WTC11 (cell line): ENCODE measurements around the gene ENAH. TPM values are rescaled to one million over a fixed set of nuclear protein-coding genes. Genes with fewer than 3 reads are reported as not detected.

Source experiments
- ATAC-seq: fragments of 200-7000 bp; cut with Tn5 transposase; 2 replicates; pipeline ENCODE4 v1.10.0; 2021; ENCODE audit warnings: mild to moderate bottlenecking, moderate library complexity
- CTCF ChIA-PET: fragments of 300-600 bp; sonication (Branson Sonifier 250); formaldehyde crosslinking; loops from one replicate; lab custom pipeline; 2021; ENCODE audit warnings: antibody characterized with exemption; lab: Charles Lee
- POLR2A ChIA-PET: fragments of 350-600 bp; sonication (Branson Sonifier 250); formaldehyde crosslinking; loops from one replicate; lab custom pipeline; 2021; ENCODE audit warnings: antibody characterized with exemption; lab: Charles Lee
- DNase-seq: peaks from one replicate; pipeline ENCODE4 v3.0.0; 2021; ENCODE audit warnings: low spot score
- H3K27ac Mint-ChIP-seq: 2 replicates; pipeline ENCODE4 v1.8.0; 2021; ENCODE audit warnings: mixed read lengths
- H3K27me3 Mint-ChIP-seq: 2 replicates; pipeline ENCODE4 v1.8.0; 2021; ENCODE audit warnings: low read depth, mild to moderate bottlenecking, moderate library complexity, mixed read lengths
- H3K36me3 Mint-ChIP-seq: 2 replicates; pipeline ENCODE4 v1.8.0; 2021; ENCODE audit warnings: mixed read lengths
- H3K4me1 Mint-ChIP-seq: 2 replicates; pipeline ENCODE4 v1.8.0; 2022; ENCODE audit warnings: mixed read lengths
- H3K4me3 Mint-ChIP-seq: 2 replicates; pipeline ENCODE4 v1.8.0; 2021; ENCODE audit warnings: mild to moderate bottlenecking, moderate library complexity, mixed read lengths
- H3K9me3 Mint-ChIP-seq: 2 replicates; pipeline ENCODE4 v1.8.0; 2021; ENCODE audit warnings: mixed read lengths
- E2F5 ChIP-seq: sonication (generic); formaldehyde crosslinking; IDR thresholded peaks from 2 replicates; pipeline ENCODE4 v1.8.1; 2022; ENCODE audit warnings: mild to moderate bottlenecking, moderate library complexity, missing genetic modification reagents
- ELF4 ChIP-seq: sonication (generic); formaldehyde crosslinking; IDR thresholded peaks from 2 replicates; pipeline ENCODE4 v1.8.1; 2022; ENCODE audit warnings: low read depth, mild to moderate bottlenecking, moderate library complexity, missing genetic modification reagents
- FOXP1 ChIP-seq: sonication (generic); formaldehyde crosslinking; IDR thresholded peaks from 2 replicates; pipeline ENCODE4 v1.8.0; 2022; ENCODE audit warnings: missing genetic modification reagents, mild to moderate bottlenecking, moderate library complexity, borderline replicate concordance
- GABPB1 ChIP-seq: sonication (generic); formaldehyde crosslinking; IDR thresholded peaks from 2 replicates; pipeline ENCODE4 v1.8.1; 2023; ENCODE audit warnings: mild to moderate bottlenecking, missing genetic modification reagents
- GTF2I ChIP-seq: fragments of 250-450 bp; sonication (Bioruptor Pico); conservative IDR thresholded peaks from 2 replicates; pipeline ENCODE4 v1.4.0; 2021; ENCODE audit warnings: mild to moderate bottlenecking
- HMGXB4 ChIP-seq: sonication (generic); formaldehyde crosslinking; IDR thresholded peaks from 2 replicates; pipeline ENCODE4 v1.8.1; 2023; ENCODE audit warnings: mild to moderate bottlenecking, moderate library complexity, missing genetic modification reagents
- IRF1 ChIP-seq: sonication (generic); formaldehyde crosslinking; IDR thresholded peaks from 2 replicates; pipeline ENCODE4 v1.8.0; 2023; ENCODE audit warnings: missing genetic modification reagents
- PREB ChIP-seq: sonication (generic); formaldehyde crosslinking; IDR thresholded peaks from 2 replicates; pipeline ENCODE4 v1.8.1; 2022; ENCODE audit warnings: mild to moderate bottlenecking, missing genetic modification reagents, moderate library complexity, borderline replicate concordance
- PRRX2 ChIP-seq: fragments of 250-450 bp; sonication (Bioruptor Pico); IDR thresholded peaks from 2 replicates; pipeline ENCODE4 v1.8.0; 2021; ENCODE audit warnings: mild to moderate bottlenecking
- SMAD3 ChIP-seq: sonication (generic); formaldehyde crosslinking; IDR thresholded peaks from 2 replicates; pipeline ENCODE4 v1.8.0; 2022; ENCODE audit warnings: missing genetic modification reagents, mild to moderate bottlenecking, borderline replicate concordance
- SOX15 ChIP-seq: fragments of 250-450 bp; sonication (Bioruptor Pico); IDR thresholded peaks from 2 replicates; pipeline ENCODE4 v1.9.0; 2021; ENCODE audit warnings: mild to moderate bottlenecking
- ZBTB21 ChIP-seq: sonication (generic); formaldehyde crosslinking; IDR thresholded peaks from 2 replicates; pipeline ENCODE4 v1.8.1; 2023; ENCODE audit warnings: mild to moderate bottlenecking, missing genetic modification reagents, borderline replicate concordance
- ZNF138 ChIP-seq: sonication (generic); formaldehyde crosslinking; conservative IDR thresholded peaks from 2 replicates; pipeline ENCODE4 v1.8.1; 2022; ENCODE audit warnings: mild to moderate bottlenecking, moderate library complexity, missing genetic modification reagents
- ZNF219 ChIP-seq: sonication (generic); formaldehyde crosslinking; IDR thresholded peaks from 2 replicates; pipeline ENCODE4 v1.8.0; 2023; ENCODE audit warnings: missing genetic modification reagents, mild to moderate bottlenecking, borderline replicate concordance
- ZNF232 ChIP-seq: sonication (generic); formaldehyde crosslinking; IDR thresholded peaks from 2 replicates; pipeline ENCODE4 v1.8.0; 2022; ENCODE audit warnings: mild to moderate bottlenecking, missing genetic modification reagents
- total RNA-seq: library from RNA; stranded (reverse); gene quantifications from 3 replicates; pipeline ENCODE4 v1.2.3, GENCODE V29; 2021
- TF ChIP-seq, protein P1 (sequence below): sonication (generic); formaldehyde crosslinking; IDR thresholded peaks from 2 replicates; pipeline ENCODE4 v1.8.0; 2023; ENCODE audit warnings: missing genetic modification reagents, mild to moderate bottlenecking, borderline replicate concordance
- TF ChIP-seq, protein P2 (sequence below): fragments of 250-450 bp; sonication (Bioruptor Pico); IDR thresholded peaks from 2 replicates; pipeline ENCODE4 v2.1.2; 2022; ENCODE audit warnings: mild to moderate bottlenecking, moderate library complexity

Gene ENAH
- total RNA-seq, 1 experiment from 2014 or later, result 227 TPM

DNA sequence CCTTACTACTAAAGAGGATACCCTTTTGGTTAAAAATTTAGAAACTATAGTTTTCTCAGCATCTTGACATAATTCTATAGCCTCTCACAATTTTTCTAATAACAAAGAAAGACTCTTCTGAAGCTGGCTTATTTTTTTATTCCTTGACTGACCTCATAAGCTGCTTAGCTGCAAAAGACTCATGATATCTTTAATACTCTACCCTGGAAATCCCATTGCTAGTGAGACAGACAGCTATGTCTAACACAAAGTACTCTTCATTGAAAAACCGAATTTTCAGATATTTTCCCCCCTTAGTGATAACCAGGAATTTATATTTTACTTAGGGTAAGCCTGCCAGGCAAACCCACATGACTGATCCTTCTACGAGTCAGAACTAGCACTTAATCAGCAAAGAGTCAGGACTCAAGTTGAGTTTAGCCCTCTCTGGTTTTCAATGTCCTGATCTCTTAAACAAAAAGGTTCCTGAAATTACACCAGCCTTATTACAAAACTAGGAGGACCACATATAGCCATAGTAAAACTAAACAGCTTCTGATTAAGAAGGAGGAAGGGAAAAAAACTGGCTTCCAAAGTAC lies 56.9 kb downstream of the ENAH start:
- H3K9me3 Mint-ChIP-seq, result peaks cover 13% of the 10 kb centered on the region
- CTCF ChIA-PET, result interaction anchor here (0.6 to 1.5 kb wide), 2 partner anchors 115 to 234 kb away, joined by 5 read pairs; no protein-coding TSS in a partner anchor

GRCh38 chr1:225595452-225595851 lies 57.5 kb downstream of the ENAH start:
- CTCF ChIA-PET, result interaction anchor here (0.6 to 1.5 kb wide), 2 partner anchors 115 to 233 kb away, joined by 5 read pairs; no protein-coding TSS in a partner anchor

More for the DNA sequence above, 56.9 kb downstream of the ENAH start:
- H3K4me3 Mint-ChIP-seq, result no peak overlapping the region
- ATAC-seq, result no peak
- peak overlapping the region; percentile 28; the same call in 1 of the 2 replicates for H3K27ac Mint-ChIP-seq
- peaks cover 15% of the 10 kb centered on the region for H3K36me3 Mint-ChIP-seq
- H3K4me1 Mint-ChIP-seq, result peaks cover 46% of the 10 kb centered on the region
- POLR2A ChIA-PET, result interaction anchor here (0.6 kb wide), 1 partner anchor 22 kb away, joined by 3 read pairs; no protein-coding TSS in a partner anchor
- TF ChIP-seq HMGXB4 (CRISPR knock-in tag), result no peak
- H3K27me3 Mint-ChIP-seq, result no peaks in the 10 kb centered on the region
- no peak for DNase-seq

GRCh38 chr1:225593414-225593813 lies 59.5 kb downstream of the ENAH start:
- ATAC-seq (no peak), DNase-seq (no peak)
- ChIA-PET POLR2A (no interaction called here), CTCF (no interaction called here)
- Mint-ChIP-seq H3K36me3 (no peaks in the 10 kb centered on the region), H3K27ac (no peak overlapping the region), H3K9me3 (no peaks in the 10 kb centered on the region), H3K4me1 (peaks cover 54% of the 10 kb centered on the region), H3K27me3 (no peaks in the 10 kb centered on the region), H3K4me3 (no peak overlapping the region)
- no peak for TF ChIP-seq PREB (CRISPR knock-in tag)
- no peak for TF ChIP-seq PRRX2
- TF ChIP-seq, protein P1, sequence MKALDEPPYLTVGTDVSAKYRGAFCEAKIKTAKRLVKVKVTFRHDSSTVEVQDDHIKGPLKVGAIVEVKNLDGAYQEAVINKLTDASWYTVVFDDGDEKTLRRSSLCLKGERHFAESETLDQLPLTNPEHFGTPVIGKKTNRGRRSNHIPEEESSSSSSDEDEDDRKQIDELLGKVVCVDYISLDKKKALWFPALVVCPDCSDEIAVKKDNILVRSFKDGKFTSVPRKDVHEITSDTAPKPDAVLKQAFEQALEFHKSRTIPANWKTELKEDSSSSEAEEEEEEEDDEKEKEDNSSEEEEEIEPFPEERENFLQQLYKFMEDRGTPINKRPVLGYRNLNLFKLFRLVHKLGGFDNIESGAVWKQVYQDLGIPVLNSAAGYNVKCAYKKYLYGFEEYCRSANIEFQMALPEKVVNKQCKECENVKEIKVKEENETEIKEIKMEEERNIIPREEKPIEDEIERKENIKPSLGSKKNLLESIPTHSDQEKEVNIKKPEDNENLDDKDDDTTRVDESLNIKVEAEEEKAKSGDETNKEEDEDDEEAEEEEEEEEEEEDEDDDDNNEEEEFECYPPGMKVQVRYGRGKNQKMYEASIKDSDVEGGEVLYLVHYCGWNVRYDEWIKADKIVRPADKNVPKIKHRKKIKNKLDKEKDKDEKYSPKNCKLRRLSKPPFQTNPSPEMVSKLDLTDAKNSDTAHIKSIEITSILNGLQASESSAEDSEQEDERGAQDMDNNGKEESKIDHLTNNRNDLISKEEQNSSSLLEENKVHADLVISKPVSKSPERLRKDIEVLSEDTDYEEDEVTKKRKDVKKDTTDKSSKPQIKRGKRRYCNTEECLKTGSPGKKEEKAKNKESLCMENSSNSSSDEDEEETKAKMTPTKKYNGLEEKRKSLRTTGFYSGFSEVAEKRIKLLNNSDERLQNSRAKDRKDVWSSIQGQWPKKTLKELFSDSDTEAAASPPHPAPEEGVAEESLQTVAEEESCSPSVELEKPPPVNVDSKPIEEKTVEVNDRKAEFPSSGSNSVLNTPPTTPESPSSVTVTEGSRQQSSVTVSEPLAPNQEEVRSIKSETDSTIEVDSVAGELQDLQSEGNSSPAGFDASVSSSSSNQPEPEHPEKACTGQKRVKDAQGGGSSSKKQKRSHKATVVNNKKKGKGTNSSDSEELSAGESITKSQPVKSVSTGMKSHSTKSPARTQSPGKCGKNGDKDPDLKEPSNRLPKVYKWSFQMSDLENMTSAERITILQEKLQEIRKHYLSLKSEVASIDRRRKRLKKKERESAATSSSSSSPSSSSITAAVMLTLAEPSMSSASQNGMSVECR (CRISPR knock-in tag), result no peak
- no peak for TF ChIP-seq ZNF138 (CRISPR knock-in tag)
- no peak for TF ChIP-seq GABPB1
- no peak for TF ChIP-seq ZNF232 (CRISPR knock-in tag)
- TF ChIP-seq E2F5 (CRISPR knock-in tag), result no peak
- no peak for TF ChIP-seq HMGXB4 (CRISPR knock-in tag)
- no peak for TF ChIP-seq GTF2I
- TF ChIP-seq ZBTB21 (CRISPR knock-in tag), result no peak
- TF ChIP-seq ELF4 (CRISPR knock-in tag), result no peak
- no peak for TF ChIP-seq SOX15
- TF ChIP-seq FOXP1 (CRISPR knock-in tag), result no peak
- TF ChIP-seq SMAD3 (CRISPR knock-in tag), result no peak

More at GRCh38 chr1:225595452-225595851, 57.5 kb downstream of the ENAH start:
- no peak for ATAC-seq
- POLR2A ChIA-PET, result interaction anchor here (0.6 kb wide), 1 partner anchor 21 kb away, joined by 3 read pairs; no protein-coding TSS in a partner anchor
- Mint-ChIP-seq H3K27me3 (no peaks in the 10 kb centered on the region), H3K4me3 (no peak overlapping the region), H3K4me1 (peaks cover 49% of the 10 kb centered on the region), H3K36me3 (peaks cover 10% of the 10 kb centered on the region), H3K9me3 (peaks cover 8% of the 10 kb centered on the region), H3K27ac (no peak overlapping the region)
- TF ChIP-seq, protein P2, sequence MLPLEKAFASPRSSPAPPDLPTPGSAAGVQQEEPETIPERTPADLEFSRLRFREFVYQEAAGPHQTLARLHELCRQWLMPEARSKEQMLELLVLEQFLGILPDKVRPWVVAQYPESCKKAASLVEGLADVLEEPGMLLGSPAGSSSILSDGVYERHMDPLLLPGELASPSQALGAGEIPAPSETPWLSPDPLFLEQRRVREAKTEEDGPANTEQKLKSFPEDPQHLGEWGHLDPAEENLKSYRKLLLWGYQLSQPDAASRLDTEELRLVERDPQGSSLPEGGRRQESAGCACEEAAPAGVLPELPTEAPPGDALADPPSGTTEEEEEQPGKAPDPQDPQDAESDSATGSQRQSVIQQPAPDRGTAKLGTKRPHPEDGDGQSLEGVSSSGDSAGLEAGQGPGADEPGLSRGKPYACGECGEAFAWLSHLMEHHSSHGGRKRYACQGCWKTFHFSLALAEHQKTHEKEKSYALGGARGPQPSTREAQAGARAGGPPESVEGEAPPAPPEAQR (CRISPR knock-in tag), result no peak
- TF ChIP-seq ZNF219 (CRISPR knock-in tag) (no peak), IRF1 (CRISPR knock-in tag) (no peak)
- DNase-seq, result no peak
